ENCODE data around the gene SALL2. TPM values are rescaled to one million over a fixed set of nuclear protein-coding genes. Genes with fewer than 3 reads are reported as not detected.

SALL2 gene
- polyA plus RNA-seq, 1 of the 3 experiments (the other 2 are of a cell fraction), result 9.1 TPM

GRCh38 chr14:21543521-21543960, 17.4 kb upstream of the SALL2 start:
- Histone ChIP-seq H2AFZ (ENCODE audit: low read depth) (no peak overlapping the region), H3K9ac (no peak overlapping the region), H3K4me2 (no peak overlapping the region), H3K36me3 (replicated peaks in 1 of 2; ENCODE audit: control insufficient read depth in 1 of 2, insufficient read depth in 2 of 2, low read length in 1 of 2) (no peaks in the 10 kb centered on the region), H3F3A (replicated peaks; ENCODE audit: insufficient read depth) (no peaks in the 10 kb centered on the region), H3K9me3 (no peaks in the 10 kb centered on the region), H3K4me1 (ENCODE audit: control insufficient read depth in 1 of 2, insufficient read depth in 2 of 2, low read depth in 1 of 2, low read length in 1 of 2) (no peaks in the 10 kb centered on the region; a peak in 1 of 4 replicates), H3K27me3 (ENCODE audit: insufficient read depth) (no peaks in the 10 kb centered on the region; the same call in 1 of the 2 replicates), H3K4me3 (ENCODE audit: low read depth in 2 of 2, low read length in 1 of 2) (no peak overlapping the region), H4K20me1 (ENCODE audit: insufficient read depth) (no peaks in the 10 kb centered on the region), H3K79me2 (ENCODE audit: insufficient read depth) (no peaks in the 10 kb centered on the region), H3K27ac (ENCODE audit: low read depth in 2 of 2, low read length in 1 of 2) (no peak overlapping the region), H3K9me2 (no peaks in the 10 kb centered on the region)
- WGBS (ENCODE audit: low lambda C conversion rate), result 71% methylated on average over 7 of the region's 7 CpGs
- CTCF ChIA-PET, result no interaction called here
- no peak for DNase-seq
- POLR2A ChIA-PET, result no interaction called here
- no peak for TF ChIP-seq EP300 (IDR thresholded peaks at IDR 0.05; ENCODE audit: borderline replicate concordance in 1 of 2, low read depth in 1 of 2, low read length in 1 of 2)
- TF ChIP-seq MEF2A (IDR thresholded peaks at IDR 0.05; ENCODE audit: borderline replicate concordance, low read depth), result no peak
- TF ChIP-seq ZBTB33 (IDR thresholded peaks at IDR 0.05; ENCODE audit: borderline replicate concordance, low read depth), result no peak
- no peak for TF ChIP-seq IRF3 (IDR thresholded peaks at IDR 0.05; ENCODE audit: low read depth, low read length)
- TF ChIP-seq CTCF (IDR thresholded peaks at IDR 0.05), result no peak
- TF ChIP-seq GATA2 (CRISPR knock-in tag; IDR thresholded peaks at IDR 0.05), result no peak
- TF ChIP-seq USF1 (IDR thresholded peaks at IDR 0.05; ENCODE audit: borderline replicate concordance, low read depth), result no peak
- no peak for TF ChIP-seq SIN3A (IDR thresholded peaks at IDR 0.05; ENCODE audit: borderline replicate concordance, low read depth, low read length)
- TF ChIP-seq RXRA (IDR thresholded peaks at IDR 0.05; ENCODE audit: borderline replicate concordance, low read depth), result no peak
- no peak for TF ChIP-seq FOXJ3 (CRISPR knock-in tag; IDR thresholded peaks at IDR 0.05)

All from SK-N-SH (cell line).